Measurements from ENCODE around the gene CDH4.

DNA sequence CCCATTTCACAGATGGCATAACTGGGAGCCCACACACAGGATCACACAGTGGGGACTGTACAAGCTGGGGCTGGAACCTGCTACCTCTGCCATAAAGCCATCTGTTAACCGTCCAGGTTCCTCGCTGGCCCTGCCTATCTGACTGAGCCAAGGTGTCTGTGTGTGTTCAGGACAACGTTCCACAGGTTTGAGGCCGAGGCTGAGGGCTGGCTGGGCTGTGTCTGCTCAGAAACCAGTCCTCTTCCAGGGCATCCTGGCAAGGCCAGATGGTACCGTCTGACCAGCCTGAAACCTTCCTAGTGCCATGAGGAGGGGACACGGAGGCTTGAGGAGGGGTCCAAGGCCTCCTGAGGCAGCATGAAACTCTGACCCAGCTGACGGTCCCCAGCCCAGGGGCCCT lies 663.0 kb downstream of the CDH4 start:
- TF ChIP-seq, protein P1, sequence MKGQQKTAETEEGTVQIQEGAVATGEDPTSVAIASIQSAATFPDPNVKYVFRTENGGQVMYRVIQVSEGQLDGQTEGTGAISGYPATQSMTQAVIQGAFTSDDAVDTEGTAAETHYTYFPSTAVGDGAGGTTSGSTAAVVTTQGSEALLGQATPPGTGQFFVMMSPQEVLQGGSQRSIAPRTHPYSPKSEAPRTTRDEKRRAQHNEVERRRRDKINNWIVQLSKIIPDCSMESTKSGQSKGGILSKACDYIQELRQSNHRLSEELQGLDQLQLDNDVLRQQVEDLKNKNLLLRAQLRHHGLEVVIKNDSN (IDR thresholded peaks at IDR 0.05), result no peak
- TF ChIP-seq FOXM1 (IDR thresholded peaks at IDR 0.05; ENCODE audit: borderline replicate concordance, low read depth) (no peak), CREB1 (IDR thresholded peaks at IDR 0.05; ENCODE audit: low read depth) (no peak), EP300 (IDR thresholded peaks at IDR 0.05; ENCODE audit: borderline replicate concordance) (no peak), EGR1 (IDR thresholded peaks at IDR 0.05) (no peak), TEAD4 (IDR thresholded peaks at IDR 0.05) (no peak), TCF12 (IDR thresholded peaks at IDR 0.05; ENCODE audit: low read depth) (no peak), CEBPB (IDR thresholded peaks at IDR 0.05) (no peak), TAF1 (IDR thresholded peaks at IDR 0.05; ENCODE audit: low read depth) (no peak), NFIC (IDR thresholded peaks at IDR 0.05) (no peak), YY1 (IDR thresholded peaks at IDR 0.05; ENCODE audit: low read depth) (no peak)
- TF ChIP-seq, protein P2, sequence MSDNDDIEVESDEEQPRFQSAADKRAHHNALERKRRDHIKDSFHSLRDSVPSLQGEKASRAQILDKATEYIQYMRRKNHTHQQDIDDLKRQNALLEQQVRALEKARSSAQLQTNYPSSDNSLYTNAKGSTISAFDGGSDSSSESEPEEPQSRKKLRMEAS (IDR thresholded peaks at IDR 0.05), result no peak
- TF ChIP-seq, protein P3, sequence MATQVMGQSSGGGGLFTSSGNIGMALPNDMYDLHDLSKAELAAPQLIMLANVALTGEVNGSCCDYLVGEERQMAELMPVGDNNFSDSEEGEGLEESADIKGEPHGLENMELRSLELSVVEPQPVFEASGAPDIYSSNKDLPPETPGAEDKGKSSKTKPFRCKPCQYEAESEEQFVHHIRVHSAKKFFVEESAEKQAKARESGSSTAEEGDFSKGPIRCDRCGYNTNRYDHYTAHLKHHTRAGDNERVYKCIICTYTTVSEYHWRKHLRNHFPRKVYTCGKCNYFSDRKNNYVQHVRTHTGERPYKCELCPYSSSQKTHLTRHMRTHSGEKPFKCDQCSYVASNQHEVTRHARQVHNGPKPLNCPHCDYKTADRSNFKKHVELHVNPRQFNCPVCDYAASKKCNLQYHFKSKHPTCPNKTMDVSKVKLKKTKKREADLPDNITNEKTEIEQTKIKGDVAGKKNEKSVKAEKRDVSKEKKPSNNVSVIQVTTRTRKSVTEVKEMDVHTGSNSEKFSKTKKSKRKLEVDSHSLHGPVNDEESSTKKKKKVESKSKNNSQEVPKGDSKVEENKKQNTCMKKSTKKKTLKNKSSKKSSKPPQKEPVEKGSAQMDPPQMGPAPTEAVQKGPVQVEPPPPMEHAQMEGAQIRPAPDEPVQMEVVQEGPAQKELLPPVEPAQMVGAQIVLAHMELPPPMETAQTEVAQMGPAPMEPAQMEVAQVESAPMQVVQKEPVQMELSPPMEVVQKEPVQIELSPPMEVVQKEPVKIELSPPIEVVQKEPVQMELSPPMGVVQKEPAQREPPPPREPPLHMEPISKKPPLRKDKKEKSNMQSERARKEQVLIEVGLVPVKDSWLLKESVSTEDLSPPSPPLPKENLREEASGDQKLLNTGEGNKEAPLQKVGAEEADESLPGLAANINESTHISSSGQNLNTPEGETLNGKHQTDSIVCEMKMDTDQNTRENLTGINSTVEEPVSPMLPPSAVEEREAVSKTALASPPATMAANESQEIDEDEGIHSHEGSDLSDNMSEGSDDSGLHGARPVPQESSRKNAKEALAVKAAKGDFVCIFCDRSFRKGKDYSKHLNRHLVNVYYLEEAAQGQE (IDR thresholded peaks at IDR 0.05; ENCODE audit: low read depth), result no peak

All from Ishikawa (cell line).